Kidney capillary endothelial cell (primary cell): ENCODE data around the gene COA5.

Experiments
- DNase-seq: peaks from one replicate; pipeline ENCODE4 v3.0.0-alpha.2; 2018; ENCODE audit warnings: low spot score

Gene COA5, protein sequence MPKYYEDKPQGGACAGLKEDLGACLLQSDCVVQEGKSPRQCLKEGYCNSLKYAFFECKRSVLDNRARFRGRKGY

DNA sequence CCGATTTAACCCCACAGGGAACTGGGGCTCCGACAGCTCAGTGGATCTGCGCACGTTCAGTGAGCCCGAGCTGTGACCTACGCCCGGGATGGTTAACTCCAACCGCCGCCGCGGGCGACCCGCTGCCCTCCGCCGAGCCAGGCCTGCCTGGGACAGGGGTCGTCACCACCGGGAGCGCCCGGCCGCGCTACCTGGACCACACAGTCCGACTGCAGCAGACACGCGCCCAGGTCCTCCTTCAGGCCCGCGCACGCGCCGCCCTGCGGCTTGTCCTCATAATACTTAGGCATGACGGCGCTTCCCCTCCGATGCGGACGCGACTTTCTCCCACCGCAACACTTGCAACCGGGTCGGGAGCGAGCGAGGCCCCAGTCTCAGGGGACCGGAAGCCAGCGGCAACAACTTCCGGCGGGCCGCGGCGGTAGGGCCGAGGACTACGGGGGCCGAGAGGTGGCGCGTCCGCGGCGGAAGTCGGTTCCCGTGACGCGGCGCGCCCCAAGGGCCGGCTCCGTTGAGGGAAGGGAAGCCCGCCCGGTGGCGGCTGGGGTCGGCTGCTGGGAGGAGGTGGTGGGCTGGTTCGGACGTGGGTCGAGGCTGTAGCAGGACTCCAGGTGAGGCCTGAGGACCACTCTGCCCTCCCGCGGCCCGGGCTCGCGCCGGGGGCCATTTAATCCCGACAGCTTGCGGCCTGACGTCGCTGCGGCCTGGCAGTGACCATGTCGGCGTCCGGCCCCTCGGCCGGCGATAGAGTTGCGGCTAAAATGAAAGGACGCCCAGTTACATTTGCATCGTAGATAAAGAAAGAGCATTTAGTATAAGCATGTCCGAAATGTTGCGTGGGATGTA is at the start of gene COA5, which contains the start of gene UNC50:
COA5 (minus strand) TSS at position 397 of the 846 bp plus-strand sequence; CDS start at position 290, 107 bp downstream.
UNC50 (plus strand) TSS at position 474 of the 846 bp plus-strand sequence. CDS start 1,171 bp downstream, outside the sequence.
- peak; percentile 84 for DNase-seq

DNA sequence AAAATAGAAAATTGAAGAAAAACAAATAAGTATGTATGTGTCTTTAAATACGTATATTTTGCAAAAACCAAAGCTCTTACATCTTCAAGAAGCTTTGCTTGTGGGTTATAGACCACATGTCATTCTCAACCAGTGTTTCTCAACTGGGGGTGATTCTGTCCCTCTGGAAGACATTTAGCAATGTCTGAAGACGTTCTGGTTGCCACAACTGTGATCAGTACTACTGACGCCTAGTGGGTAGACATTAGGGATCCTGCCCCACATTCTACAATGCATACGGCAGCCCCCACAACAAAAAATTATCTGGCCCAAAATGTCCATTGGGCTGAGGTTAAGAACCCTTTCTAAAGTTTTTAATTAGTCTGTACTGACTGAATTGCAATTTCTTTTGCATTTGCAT is 48.5 kb upstream of the COA5 start:
- DNase-seq: no peak

DNA sequence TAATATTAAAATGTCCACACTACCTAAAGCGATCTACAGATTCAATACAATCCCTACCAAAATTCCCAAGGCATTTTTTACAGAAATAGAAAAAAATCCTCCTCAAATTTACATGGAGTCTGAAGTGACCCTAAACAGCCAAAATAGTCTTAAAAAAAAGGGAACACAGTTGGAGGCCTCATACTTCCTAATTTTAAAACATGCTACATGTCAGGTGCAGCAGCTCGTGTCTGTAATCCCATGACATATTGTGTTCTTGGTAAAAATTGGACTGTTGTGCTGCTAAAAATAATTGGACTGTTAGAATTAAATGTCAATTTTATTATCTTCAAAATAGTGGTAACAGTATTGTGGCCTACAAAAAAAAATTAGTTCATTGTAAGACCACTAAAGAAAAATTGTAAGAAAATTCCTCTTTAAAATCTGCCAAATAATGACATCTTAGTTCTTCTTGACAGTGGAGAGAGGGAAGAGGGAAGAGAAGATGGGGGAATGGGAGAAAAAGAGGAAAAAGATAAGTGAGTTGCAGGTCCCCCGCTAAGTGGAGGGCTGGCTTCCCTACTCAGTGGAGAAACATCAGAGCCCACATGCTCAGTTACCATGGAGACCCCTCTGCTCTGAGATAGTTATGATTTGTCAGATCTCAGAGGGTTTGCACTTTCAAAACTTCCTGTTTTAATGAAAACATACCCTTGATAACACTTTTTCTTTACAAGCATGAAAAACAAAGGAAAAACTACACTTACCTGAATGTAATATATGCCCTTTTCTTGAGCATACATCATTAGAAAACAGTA is 46.6 kb upstream of the COA5 start:
- DNase-seq: no peak

DNA sequence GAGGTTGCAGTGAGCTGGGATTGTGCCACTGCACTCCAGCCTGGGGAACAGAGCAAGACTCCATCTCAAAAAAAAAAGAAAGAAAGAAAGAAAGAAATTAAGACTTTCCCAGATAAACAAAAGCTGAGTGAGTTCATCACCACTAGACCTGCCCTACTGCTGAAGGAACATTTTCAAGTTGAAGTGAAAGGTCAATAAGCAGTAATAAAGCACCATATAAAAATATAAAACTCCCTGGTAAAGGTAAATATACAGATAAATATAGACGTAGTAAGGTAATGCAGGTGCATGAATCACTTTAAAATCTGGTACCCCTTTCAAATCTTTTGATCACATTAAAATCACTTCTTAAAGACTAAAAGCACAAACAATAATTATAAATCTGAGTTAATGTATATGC is 42.7 kb upstream of the COA5 start:
- no peak for DNase-seq

DNA sequence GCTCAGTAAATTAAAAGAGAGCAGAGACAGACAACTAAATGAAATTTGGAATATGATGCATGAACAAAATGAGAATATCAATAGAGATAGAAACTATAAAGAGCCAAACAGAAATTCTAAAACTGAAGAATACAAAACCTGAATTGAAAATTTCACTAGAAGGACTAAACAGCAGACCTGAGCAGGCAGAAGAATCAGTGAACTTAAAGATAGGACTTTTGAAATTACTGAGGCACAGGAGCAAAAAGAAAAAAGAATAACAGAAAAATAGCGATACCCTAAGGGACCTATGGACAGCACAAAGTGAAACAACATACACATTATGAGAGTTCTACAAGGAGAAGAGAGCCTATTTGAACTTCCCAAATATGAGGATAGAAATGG is 41.7 kb upstream of the COA5 start:
- no peak for DNase-seq

DNA sequence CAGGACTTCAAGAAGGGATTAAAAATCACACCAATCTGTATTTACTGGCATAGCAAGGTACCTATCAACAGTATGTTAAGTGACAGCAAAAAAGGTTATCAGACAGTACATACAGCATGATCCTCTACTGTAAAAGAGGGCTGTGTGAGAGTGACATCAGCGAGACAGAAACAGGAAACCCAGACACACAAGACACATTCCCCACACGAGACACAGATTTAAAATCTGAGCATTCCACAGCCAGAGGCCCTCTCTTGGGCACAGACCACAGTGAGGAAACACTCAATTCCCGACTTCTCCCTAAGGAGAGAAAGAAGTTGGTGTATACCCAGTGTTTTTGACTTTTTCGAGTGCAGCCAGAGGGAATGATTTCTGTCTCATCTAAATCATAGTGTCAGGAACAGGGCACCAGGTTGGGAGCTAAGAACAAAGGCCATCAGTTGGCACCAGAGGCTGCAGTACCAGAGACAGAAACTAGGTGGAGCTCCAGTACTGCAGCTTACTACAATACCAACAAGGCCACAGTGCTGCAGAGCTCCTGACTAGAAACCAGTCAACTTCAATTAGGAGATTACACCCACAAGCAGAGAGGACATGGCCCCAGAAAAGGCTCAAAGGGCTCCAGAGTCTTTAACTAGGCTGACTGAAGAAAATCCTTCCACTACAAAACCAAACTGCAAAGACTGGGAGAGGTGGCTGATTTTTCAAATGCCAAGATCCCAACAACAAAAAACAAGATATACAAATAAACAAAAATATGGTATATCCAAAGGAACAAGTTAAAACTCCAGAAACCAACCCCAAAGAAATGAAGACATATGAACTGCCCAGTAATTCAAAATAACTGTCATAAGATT is 41.1 kb upstream of the COA5 start:
- DNase-seq: peak; percentile 79

DNA sequence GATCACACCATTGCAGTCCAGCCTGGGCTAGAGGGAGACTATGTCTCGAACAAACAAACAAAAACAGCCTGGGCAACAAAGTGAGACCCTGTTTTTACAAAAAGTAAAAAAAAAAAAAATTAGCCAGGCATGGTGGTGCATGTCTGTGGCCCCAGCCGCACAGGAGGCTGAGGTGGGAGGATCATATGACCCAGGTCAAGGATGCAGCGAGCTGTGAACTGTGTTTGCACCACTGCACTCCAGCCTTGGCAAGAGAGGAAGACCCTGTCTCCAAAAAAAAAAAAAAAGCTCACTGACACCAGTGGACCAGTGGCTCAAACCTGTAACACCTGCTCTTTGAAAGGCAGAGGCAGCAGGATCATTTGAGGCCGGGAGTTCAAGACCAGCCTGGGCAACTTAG is 40.1 kb upstream of the COA5 start:
- DNase-seq: no peak

DNA sequence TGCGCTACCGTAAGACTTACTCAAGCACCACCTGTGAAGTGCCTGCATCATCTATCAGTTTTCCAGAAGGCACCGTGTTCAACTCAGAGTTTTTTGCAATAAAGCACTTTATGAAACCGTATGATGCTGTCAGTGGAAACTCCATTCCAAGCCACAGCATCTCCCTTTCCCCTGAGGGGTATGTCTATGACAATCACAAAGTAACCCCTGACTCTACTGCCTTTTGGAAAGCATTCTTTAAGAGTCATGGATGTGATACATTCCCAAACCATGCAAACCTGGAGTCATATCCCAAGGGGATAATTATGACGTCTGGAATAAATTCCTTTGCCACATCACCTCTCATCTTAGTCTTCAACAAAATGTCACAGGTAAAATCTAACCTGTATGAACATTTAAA is 39.3 kb upstream of the COA5 start:
- DNase-seq: no peak

DNA sequence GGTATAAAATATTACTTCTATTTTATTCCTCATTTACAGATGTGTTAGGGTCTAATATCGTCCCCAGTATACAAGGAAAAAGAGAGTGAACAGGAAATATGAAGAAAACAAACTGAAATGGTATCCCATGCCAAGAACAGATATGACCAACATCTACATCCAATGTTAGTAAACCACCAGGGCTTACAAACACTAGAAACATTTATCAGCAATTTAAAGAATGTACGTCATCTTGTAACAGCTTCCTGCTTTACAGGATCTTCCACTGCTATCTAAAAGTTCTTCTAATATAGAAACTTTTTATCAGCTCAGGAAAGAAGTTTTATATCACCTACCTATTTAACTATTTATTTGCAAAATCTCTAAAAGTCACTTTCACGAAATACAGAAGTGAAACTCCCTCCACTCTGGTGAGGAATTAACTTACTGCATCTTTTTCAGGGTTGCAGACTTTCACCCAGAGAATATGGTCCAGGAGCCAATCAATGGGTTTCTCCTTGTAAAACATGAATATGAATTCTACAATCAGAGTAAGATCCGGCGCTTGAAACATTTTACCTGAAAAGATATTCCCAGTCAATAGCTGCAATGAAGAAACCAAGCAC is 35.3 kb upstream of the COA5 start:
- DNase-seq: no peak

DNA sequence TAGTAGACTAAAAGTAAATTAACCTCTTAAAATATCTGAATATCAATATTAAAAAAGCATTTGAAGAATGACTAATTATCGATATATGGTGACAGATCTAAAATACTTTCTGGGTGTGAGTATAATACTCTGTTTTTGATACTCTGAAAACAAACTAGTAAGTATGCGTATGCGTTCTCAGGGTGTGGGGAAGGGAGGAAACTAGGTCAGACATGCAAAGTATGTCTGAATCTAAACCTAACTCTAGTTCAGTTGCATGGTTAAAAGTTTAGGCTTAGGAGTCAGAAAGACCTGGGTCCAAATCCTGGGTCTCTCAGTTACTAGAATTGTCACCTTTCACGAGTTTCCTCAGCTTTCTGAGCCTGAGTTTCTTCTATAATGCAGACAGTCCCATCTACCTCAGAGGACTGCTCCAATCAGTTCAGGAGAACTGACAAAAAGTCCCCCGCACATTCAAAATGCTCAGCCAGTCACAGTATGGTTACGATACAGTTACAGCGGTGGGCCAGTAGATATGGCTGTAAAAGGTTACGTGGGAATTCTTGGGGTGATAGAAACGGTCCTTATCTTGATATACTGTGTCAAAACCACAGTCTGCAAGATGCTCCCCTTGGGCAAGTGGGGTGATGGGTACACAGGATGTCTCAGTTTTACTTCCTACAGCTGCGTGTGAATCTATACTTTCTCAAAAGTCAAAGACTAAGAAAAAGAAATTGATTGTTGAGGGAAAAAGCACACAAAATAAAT is 29.3 kb upstream of the COA5 start:
- no peak for DNase-seq

DNA sequence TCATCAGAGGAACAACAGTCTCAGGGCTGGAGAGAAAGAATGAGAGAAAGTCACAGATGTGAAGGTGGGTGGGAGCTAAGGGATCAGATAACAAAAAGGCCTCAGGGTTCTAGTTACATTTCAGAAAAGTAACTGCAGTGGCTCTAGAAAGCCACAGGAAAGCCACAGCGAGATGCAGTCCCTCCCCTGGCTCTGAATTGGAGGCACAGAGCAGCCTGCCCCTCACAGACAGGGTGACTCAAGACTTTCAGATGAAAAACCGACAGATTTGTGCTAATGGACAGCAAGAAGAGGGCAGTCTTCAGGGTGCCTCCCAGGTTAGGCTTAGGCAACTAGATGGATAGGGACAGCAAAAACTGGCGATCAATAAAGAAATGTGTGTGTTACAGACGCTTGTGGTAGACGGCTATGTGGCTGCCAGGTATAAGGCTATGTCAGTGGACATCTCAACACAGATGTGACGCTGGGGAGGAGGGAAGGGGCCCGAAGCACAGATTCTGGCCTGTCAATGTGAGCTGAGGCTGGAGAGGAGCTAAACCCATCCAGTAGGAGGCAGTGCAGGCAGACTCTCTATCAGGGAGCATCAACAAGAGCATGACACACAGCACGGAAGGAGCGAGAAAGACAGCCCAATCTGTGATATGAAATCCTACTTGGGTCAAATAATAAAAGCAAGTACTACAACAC is 26.2 kb upstream of the COA5 start:
- DNase-seq: no peak

DNA sequence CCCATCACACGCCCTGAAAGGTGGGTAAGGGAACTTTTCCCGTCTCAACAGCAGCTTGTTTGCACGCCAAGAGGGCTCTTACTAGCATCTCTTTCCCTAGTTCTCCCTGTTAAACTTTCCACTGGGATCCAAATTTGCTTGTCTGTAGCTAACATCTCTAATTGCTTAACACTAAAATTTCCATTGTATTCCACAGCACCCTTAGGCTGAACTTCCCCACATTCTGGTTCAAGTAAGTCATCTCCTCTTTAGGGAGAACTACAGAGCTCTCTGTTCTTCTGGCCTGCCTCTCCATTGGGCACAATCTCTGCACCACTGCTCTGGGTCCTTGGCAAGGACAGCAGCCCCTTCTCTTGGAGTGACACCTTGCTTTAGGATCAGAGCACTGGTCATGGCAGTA is 24.0 kb upstream of the COA5 start:
- DNase-seq: no peak

DNA sequence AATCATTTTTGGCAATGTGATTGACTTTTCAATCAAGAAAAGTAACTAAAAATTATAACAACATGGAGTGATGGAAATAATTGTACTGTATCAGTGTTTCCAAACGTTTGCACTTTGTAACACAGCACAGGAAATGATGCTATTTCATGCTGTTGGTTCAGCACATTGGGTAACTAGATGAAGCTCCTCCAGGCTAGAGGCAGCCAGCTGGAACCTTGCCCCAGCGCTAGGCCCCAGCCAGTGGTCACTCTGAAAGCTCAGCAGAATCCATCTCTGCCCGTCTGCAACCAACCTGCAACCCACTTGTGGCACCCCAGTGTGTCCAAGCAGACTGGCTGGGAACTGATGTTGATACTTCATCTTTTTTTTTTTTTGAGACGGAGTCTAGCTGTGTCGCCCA is 15.3 kb upstream of the COA5 start:
- DNase-seq: no peak

DNA sequence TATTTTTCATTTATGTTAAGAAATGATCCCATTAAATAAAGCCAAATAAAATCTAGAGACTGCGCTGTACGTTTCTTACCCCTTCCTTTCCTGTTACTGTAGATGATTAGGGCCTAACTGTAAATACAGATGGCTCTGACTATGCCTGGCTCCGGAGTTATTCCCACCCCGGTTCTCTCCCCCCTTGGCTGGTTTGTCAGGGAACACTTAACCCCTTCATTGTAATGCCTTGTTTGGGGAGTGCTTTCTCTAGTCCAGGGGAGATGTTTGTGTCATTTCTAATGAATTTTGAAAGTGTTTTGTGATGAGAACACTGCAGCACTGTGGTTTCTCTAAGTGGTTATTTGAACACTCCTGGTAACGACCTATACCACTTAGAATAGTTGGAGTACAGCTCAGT is 8.8 kb upstream of the COA5 start:
- DNase-seq: no peak

DNA sequence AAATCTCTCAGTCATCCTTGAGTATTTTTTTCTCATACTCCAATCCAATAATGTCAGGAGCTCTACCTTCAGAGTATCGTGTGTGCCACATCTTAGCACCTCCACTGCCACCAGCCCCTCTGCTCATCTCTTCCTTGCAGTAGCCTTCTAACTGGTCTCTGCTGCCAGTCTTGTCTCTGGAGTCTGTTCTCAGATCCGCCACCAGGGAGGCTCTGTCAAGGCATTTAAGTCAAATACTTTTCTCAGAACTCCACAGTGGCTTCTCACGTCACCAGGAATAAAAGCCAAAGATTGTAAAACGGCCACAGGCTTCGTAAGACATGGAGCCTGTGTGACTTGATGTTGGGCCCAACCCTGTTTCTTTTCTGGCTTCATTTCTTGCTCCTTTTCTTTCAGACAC is 7.2 kb upstream of the COA5 start:
- no peak for DNase-seq

DNA sequence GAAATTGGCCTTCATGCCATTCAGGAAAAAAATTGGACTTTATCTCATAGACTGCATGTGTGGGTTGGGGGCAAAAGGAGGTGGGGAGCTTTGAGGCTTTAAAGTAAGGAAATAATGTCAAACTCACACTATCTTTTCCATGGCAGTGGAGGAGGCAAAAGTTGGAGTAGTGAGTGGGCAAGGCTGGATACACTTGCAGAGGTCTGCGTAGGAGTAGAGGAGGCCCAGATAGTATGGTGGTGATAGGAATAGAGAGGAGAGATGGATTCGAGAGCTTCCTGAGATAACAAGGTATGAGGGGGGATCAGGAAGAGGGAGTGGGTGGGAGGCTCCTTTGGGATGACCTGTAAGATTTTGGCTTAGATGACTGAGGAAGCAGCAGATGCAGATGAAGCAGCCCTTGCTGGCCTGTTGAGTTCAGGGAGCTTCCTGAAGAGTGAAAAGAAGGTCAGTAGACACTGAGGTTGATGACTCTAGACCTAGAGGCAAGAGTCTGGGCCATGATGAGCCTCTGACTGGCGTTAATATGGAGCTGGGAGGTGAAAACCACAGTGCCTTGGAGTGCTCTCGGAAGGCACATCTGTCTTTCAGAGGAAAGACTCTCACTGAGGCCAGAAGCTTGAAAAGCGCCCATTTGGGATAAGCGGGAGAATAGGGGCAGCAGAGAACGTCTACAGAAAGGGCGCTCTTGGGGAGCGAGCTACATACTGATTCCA is 5.9 kb upstream of the COA5 start:
- no peak for DNase-seq

DNA sequence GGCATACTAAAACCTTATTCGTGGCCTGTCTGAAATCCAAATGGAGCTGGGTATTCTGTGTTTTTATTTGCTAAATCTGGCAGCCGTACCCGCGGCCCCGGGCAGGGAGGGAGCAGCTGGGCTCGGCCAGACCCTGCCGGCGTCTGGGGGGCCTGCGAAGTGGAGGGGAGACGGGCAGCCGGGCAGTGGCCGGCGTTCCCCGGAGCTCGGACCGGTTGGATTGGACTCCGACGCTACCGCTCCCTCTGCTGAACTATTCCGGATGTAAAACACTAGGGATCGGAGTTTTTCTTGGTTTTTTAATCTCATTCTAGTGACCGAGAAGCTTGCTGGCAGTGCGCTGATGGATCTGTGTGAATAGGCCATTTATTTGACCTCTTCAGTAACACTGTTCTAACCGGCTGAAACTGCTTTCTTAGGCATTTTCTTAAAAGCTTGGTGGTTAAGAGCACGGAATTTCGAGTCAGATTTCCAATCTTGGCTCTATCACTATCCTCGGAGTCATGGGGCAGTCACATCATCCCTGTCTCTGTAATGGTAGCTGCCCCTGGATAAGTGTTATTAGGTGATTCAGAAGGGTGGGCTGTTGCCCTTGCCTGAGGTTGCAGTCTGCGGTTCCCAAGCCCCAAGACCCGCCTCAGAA is 771 bp upstream of the COA5 start:
- DNase-seq: peak; percentile 28

DNA sequence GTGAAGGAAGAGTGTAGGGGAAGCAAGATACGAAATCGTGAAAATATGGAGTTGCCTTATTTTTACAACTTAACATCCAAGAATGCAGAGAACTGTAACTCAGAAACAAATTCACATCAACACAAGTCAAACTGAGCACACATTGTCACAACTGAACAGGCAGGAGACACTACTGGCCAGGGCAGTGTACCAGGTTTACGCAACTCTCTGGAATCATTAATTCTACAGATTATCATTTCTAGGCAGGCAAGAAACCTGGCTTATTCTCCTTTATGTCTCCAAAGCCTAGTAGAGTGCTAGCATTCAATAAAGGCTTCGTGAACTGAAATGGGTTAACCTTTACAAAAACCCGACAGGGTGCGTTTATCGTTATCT is 584 bp downstream of the COA5 start:
- DNase-seq: peak; percentile 16

DNA sequence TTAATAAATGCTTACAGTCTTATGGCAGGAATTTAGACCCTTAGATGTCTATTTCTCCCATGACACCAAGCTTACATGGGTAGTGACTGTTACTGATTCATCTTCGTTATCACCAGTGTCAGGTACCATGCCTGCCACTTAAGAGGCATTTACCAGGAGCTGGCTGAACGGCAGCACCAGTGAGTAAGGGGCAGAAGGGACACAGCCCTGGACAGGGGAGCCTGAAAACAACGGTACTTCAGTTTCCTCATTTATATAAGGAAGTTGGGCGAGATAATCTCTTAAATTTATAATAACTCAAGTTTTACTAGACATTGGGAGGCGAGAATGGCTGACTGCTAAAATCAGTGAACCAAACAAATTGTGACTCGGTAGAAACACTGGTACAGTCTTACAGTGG is 1.2 kb downstream of the COA5 start:
- no peak for DNase-seq
